PFSK-1 (cell line): ENCODE measurements around the gene TLE4.

Experiments
- POLR2AphosphoS5 ChIP-seq: IDR thresholded peaks from 2 replicates; pipeline ENCODE4 v1.6.1; 2012; ENCODE audit warnings: low read depth, mild to moderate bottlenecking, control low read depth, low read length, moderate library complexity
- TAF1 ChIP-seq: IDR thresholded peaks from 2 replicates; pipeline ENCODE4 v1.6.1; 2012; ENCODE audit warnings: low read length, control low read depth, borderline replicate concordance; ENCODE audit not compliant: insufficient read depth

- TF ChIP-seq POLR2AphosphoS5 (no peak), TAF1 (no peak)
Measured at GRCh38 chr9:79535534-79535933, 36.2 kb upstream of the TLE4 start.
